ENCODE measurements around the gene ZCWPW1.

ZCWPW1 gene

DNA sequence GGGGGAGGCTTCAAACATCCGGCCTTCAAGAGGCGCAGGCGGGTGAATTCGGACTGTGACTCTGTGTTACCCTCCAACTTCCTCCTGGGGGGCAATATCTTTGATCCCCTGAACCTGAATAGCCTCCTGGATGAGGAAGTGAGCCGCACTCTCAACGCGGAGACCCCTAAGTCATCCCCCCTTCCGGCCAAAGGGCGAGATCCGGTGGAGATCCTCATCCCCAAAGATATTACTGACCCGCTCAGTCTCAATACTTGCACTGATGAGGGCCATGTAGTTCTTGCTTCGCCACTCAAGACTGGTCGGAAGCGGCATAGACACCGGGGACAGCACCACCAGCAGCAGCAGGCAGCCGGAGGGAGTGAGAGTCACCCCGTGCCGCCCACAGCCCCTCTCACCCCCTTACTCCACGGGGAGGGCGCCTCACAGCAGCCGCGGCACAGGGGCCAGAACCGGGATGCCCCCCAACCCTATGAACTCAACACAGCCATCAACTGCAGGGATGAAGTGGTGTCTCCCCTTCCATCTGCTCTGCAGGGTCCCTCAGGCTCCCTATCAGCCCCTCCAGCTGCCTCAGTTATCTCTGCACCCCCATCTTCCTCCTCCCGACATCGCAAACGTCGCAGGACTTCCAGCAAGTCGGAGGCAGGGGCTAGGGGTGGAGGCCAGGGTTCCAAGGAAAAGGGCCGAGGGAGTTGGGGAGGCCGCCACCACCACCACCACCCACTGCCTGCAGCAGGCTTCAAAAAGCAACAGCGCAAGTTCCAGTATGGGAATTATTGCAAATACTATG lies 2.2 kb upstream of the ZCWPW1 start:
- DNase-seq (ENCODE audit: low read depth), result no peak
- TF ChIP-seq, protein P1, sequence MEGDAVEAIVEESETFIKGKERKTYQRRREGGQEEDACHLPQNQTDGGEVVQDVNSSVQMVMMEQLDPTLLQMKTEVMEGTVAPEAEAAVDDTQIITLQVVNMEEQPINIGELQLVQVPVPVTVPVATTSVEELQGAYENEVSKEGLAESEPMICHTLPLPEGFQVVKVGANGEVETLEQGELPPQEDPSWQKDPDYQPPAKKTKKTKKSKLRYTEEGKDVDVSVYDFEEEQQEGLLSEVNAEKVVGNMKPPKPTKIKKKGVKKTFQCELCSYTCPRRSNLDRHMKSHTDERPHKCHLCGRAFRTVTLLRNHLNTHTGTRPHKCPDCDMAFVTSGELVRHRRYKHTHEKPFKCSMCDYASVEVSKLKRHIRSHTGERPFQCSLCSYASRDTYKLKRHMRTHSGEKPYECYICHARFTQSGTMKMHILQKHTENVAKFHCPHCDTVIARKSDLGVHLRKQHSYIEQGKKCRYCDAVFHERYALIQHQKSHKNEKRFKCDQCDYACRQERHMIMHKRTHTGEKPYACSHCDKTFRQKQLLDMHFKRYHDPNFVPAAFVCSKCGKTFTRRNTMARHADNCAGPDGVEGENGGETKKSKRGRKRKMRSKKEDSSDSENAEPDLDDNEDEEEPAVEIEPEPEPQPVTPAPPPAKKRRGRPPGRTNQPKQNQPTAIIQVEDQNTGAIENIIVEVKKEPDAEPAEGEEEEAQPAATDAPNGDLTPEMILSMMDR (conservative IDR thresholded peaks at IDR 0.05; ENCODE audit: low read depth, low read length), result no peak
- peak overlapping the region; percentile 70 for H3K4me3 ChIP-seq (ENCODE audit: low read depth, low read length)

DNA sequence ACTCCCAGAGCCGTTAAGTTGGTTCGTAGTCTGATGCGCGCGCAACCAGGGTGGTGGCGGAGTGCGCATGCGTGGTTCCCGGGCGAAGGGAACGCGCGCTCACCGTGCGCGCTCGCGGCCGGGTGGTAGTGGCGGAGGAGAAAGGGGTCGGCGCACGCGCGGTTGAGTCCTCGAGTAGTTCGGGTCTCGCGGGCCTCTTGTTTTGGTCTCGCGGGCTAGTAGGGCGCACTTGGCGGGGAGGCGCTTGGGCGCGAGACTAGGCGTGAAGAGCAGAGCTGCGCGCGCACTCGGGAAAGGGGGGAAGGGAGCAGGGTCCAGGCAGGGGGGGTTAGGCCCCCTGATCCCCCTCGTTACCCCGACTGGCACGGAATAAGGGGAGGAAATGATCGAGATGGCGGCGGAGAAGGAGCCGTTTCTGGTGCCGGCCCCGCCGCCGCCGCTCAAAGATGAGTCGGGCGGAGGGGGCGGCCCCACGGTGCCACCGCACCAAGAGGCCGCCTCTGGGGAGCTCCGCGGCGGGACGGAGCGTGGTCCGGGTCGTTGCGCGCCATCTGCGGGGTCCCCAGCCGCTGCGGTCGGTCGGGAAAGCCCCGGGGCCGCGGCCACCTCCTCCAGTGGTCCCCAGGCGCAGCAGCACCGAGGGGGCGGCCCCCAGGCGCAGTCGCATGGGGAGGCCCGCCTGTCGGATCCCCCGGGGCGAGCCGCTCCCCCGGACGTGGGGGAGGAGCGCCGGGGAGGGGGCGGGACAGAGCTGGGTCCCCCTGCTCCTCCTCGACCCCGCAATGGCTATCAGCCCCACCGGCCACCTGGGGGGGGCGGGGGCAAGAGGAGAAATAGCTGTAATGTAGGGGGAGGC lies 1.4 kb upstream of the ZCWPW1 start, which contains the start of gene MEPCE:
TSS of gene MEPCE (plus strand) at position 195 of the 856 bp plus-strand sequence. CDS start at position 383, 188 bp downstream.
- TF ChIP-seq, protein P1 (conservative IDR thresholded peaks at IDR 0.05; ENCODE audit: low read depth, low read length), result no peak
- peak within 1 kb of the TSS; percentile 81 for H3K4me3 ChIP-seq (ENCODE audit: low read depth, low read length)
- peak; percentile 98 for DNase-seq (ENCODE audit: low read depth)

DNA sequence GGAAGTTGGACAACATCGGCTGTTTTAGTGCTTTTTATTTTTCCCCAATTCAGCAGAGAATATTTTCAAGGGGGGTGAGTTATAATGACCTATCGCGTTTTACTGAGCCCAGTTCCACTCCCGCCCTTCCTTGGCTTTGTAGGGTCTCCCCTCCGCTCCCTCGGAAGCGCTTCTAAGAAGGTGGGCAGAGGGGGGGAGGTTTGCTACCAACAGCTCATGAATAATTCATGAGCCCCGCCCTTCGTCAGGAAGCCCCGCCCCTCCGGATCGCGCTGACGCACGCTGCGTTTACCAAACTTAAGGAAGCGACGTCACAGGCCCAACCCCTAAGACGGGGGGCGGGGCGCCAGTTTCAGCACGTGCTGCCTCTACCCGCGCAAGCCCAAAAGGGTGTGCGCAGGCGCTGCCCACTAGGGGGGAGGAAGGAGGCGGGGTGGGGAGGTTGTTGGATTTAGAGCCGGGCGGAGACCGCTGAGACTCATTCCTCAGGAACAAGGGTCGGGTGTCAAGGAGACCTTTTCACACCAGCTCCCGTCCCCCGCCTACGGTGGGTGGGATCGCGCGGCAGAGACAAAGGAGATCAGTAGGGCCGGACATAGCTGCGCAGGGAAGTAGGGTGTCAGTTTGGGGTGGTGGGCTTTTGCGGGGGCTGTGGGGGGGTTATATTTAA lies 599 bp upstream of the ZCWPW1 start:
- peak overlapping the region; percentile 81 for H3K4me3 ChIP-seq (ENCODE audit: low read depth, low read length)
- TF ChIP-seq, protein P1 (conservative IDR thresholded peaks at IDR 0.05; ENCODE audit: low read depth, low read length), result peak; percentile 11
- DNase-seq (ENCODE audit: low read depth), result peak; percentile 100

DNA sequence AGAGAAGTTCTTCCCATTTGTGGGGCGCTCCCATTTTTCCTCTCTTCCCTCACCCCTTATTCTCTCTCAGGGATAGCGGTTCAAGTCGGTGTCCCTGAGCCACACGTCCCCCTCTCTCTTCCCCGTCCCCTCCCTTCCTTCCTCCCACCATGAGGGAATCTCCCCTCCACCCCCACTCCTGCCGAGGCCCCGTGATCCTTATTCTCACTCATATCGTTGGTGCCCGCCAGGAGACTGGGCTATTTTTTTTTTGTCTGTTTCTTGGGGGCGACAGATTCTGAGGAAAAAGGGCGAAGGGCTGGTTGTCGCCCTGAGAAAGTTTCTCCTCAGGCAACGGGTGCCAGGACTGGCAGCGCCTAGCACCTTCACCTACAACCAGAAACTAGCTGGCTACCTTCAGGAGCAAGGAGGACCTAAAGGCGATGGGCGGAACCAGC lies 723 bp downstream of the ZCWPW1 start:
- DNase-seq (ENCODE audit: low read depth), result no peak
- TF ChIP-seq, protein P1 (conservative IDR thresholded peaks at IDR 0.05; ENCODE audit: low read depth, low read length), result no peak
- peak overlapping the region; percentile 81 for H3K4me3 ChIP-seq (ENCODE audit: low read depth, low read length)

DNA sequence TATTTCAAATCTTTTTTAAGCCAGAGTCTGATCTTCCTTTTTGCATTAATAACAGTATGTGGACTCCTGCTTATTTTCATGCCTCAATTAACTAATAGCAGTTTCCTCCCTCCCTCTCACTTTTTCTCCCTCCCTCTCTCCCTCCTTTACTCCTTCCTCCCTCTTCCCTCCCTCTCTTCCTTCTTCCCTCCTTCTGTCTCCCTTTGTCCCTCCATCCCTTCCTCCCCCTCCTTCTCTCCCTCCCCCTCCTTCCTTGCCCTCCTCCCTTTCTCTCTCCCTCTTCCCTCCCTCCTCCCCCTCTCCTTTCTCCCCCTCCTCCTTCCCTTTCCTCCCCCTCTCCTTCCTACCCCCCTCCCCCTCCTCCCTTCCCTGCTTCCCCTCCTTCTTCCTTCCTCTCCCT lies 2.0 kb downstream of the ZCWPW1 start:
- TF ChIP-seq, protein P1 (conservative IDR thresholded peaks at IDR 0.05; ENCODE audit: low read depth, low read length), result no peak
- DNase-seq (ENCODE audit: low read depth), result no peak
- H3K4me3 ChIP-seq (ENCODE audit: low read depth, low read length), result no peak overlapping the region

DNA sequence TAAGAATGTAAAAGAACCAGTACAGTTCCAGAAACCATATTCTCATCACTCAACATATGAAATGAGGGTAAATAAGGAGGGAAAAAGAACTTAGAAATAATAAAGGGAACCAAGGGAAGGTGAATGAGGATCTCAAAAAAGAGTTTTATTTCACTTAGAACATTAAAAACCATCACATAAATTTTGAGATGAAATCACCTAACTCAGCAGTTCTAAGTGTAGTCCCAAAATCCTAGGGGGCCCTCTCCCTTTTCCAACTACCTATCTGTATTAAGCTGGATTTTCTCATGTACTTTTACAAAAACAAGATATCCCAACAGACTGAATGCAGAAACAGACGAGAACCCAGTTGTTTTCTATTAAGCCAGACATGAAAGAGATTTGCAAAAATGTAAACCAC lies 3.2 kb downstream of the ZCWPW1 start:
- TF ChIP-seq, protein P1 (conservative IDR thresholded peaks at IDR 0.05; ENCODE audit: low read depth, low read length), result no peak
- DNase-seq (ENCODE audit: low read depth), result no peak
- H3K4me3 ChIP-seq (ENCODE audit: low read depth, low read length), result no peak overlapping the region
